Stimulated activated CD8-positive, alpha-beta memory T cell treated with anti-CD3 and anti-CD28 coated beads, Interleukin-4, amount 100 ng/mL, for 24 hours (primary cell): ENCODE results near the gene PHLDA1.

Experiments used
- DNase-seq: peaks from one replicate; pipeline ENCODE4 v3.0.0-alpha.2; 2020; ENCODE audit warnings: low read depth

PHLDA1 gene

DNA sequence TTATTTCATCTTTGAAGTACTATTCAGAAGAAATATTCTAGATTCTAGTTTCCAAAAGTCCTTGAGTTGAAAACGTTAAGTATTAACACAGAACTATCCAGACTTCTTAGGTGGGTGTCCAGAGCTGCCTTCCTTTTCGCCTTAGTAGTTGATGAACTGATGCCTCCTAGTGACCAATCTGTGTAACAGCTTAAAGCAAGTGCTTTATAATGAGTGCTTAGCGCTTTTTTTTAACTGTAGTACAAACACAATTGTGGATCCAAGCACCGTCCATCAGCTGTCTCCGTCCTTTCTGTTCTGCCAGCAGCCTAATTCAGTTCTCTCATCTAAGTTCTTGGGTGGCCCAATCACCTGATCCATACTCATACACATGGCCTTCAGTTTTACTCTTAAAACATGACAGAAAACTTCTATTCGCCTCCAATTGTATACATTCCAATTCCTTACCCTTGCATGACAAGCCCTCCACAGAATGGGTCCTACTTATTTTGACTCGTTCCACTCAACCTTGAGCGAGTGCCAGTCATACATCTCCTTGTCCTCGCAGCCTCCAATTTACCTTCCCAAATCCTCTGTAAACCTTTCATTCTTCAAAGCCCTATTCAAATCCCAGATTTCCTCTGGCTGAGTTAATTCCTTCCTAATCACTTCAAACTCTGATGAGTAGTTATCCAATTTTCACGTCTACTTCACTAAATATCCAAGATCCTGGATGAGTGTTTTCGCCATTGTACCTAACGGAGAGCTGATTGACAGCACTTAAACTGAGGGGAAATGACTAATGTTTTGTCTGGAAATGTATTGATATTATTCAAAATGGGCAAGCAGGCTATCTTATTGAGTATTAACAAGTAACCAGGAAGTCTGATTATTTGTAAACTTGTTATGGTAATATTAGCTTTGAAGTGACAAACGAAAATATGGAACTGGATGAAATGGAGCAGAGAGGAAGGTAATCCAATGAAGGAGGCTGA is 5.8 kb upstream of the PHLDA1 start:
- no peak for DNase-seq

DNA sequence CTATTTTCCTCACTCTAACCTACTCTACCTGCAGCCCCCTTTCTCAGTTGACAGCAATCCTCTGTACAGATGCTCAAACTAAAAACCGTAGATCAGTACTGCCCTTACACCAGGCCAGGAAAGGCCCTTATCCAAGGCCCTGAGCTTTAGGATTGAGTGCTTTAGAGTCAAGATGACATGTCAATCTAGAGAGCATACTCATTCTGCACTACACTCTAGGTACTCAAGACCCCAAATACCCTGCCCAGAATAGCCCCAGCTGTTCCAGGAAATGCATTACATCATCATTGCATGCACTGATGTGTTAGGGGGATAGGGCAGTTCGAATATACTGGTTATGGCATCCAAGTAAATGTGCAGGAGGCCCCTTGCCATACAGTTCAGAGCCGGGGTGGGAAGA is 3.5 kb upstream of the PHLDA1 start:
- no peak for DNase-seq

DNA sequence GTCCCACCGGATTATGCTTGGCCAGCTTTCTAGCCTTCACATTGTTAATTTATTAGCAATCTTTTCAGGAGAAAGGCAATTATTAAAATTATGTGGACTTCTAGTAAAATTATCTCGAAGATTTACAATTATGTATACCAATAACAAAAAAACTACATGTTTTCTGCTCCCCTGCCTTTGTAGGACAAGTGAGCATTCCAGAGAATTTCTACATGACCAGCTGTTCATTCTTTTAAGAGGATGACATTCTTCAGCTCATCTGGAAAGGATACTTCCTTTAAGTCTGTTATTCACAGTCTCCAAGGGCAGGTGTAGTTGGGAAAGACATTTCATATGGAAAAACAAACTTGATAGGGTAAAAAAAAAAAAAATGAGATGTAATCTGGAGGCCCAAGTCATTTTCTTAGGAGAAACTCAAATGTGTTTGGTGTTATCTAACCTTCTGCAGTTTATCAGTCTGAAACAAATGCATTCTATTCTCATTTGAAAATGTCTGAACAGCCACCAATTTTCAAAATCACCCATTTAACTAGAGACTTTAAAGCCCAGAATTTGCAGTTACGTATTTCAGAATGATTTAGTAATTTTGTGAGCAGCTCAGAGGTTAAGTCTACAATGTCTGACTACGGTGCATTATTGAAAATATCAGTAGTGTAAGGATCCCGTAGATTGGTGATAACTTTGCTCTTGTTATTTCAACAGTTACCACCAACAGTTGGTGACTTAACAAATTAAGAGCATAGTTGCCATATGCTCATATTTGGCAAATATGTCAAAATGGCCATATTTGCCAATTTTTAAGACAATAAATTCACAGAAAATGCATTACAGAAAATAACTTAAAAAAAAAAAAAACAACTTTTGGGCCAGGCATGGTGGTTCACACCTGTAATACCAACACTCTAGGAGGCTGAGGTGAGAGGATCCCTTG is 1.8 kb upstream of the PHLDA1 start:
- no peak for DNase-seq

DNA sequence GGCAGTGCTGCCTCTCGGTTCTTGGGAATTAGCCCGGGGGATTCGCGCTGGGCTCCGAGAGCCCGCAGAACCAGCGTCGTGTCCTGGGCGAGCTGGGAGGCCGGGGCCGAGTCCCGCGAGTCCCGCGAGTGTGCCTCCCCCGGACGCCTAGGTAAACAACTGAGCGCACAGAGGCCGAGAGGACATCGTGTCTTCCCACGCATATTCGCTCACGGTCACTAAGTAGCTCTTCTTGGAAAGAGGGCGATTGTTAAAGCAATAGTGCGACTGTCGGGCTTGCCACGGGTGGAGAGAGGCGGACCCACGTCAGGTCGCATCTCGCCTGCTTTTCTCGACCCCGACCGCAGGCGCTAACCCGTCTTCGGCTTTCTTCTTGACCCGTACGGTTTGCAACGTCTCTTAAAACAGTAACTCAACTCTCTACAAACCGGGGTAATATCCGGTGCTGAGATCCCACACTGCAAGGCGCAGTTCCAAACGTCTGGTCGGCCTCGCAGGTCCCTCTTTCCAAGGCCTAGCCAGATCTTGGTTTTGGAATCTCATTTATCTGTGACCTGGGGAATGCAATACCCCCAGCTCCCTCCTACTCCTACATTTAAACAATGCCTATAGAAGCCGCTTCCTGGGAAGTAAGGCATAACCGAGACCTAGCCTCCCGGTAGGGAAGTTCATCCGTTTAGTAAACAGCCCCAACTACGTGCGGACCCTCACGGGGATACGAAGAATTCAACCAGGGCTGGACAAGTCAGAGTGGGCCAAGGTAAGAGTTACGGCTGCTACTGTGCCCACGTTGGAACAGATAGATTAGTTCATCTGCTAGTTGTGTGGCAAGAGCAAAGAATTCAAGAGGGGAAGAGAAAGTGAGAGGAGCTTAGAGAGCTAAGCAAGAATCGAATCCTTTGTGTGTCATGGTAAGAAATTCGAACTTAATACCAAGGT is 736 bp upstream of the PHLDA1 start:
- DNase-seq: peak; percentile 28

DNA sequence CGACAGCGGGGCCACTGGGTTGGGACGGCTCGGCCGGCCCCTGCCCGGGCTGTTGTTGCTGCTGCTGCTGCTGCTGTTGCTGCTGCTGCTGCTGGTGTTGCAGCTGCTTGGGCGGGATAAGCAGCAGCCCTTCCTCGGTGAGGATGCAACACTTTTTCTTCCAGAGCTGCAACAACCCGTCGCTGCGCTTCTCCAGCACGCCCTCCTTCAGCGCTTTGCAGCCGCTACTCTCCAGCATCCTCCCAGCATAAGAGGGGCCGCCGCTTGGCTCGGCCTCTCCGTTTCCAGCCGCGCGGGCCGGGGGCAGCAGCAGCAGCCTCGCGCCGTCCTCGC is 529 bp downstream of the PHLDA1 start:
- no peak for DNase-seq

DNA sequence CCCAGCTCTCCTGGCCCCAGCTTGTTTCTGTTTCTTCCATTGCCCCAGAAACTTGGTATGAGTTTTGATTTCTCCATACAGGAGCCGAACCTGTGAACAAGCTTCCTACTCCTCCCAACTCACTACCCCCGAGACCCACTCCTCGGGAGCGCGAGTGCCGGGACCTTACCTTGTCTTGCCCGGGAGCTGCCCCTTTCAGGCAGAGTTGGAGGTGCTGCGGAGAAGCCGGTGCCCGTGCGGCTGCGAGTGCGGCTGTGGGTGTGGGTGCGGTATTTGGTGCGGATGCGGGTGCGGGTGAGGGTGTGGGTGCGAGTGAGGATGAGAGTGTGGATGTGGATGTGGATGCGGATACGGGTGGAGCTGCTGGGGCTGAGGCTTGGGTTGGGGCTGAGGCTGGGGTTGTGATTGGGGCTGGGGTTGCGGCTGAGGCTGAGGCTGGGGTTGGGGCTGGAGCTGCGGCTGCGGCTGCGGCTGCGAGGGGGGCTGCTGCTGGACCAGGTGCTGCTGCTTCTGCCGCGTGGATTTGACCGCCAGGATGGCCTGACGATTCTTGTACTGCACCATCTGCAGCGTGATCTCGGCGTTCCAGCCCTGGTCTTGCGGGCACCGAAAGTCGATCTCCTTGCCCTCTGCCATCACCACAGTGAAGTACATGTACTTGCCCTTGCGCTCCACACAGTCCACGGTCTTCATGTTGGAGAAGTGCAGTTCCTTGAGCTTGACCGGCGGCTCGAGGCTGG is 1.1 kb downstream of the PHLDA1 start:
- DNase-seq: peak; percentile 44

DNA sequence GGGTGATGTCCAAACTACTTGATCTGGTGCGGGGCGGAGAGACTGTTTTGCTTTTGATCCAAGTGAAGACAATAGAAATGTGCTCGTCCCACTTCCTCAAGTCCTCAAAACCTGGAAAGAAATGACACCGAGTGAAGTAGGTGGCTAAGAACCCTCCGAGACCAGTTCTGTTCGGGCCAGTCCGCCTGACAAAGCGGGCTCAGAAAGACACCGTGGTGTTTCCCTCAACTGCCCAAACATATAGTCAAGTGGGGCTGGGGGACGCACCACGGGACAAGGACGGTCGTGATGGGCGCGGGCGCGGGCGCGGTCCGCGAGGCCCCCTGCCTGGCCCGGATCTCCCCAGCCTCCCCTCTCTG is 1.6 kb downstream of the PHLDA1 start:
- no peak for DNase-seq

DNA sequence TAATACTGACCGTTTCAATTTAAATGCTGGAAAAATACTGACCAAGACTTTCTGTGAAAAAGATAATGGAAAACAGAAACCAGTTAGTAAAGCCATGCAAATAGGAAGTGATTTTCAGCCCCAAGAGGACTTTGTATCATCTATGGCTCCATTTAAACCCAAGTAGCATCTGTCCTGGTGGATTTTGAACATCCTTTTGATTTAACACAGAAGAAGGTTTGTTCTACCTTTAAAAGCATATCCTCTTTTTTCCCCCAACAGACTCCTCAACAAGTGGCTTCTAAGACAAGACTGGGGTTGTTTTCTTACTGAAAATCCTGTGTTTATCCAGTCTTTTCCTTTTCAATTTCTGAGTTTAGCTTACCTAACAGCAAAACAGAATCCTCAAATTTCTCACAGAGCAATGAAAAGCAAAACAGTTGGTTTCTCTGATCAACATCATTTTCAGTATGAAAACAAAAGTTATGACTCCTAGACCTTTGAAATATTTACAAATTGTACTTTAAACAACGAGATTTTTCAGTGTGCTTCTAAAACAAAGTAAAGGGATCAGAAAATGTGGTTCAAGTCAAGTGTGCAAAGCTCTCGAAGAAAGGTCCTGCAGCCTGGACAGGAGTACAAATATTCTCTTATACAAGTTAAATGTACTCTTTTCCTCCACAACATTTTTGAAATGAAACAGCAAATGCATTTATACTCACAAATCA is 2.9 kb downstream of the PHLDA1 start:
- DNase-seq: no peak

DNA sequence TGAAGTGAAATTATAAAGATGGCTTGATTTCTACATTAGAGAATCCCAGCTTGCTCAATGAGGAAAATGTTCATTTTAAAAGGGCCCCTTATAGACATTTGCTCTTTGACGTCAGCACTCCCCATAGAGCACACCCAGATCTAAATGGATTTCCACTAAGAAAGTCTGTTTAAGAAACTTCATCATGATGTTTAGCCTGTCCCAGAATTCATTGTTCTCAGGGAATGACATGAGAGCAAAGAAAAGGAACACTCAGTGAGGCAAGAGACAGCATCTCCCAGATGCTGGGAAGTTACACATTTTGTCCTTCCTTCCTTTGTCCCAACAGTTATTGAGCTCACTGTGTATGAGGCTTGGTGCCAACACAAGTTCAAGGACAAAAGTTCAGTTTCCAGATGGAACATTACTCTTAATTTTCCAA is 4.9 kb downstream of the PHLDA1 start:
- DNase-seq: no peak

DNA sequence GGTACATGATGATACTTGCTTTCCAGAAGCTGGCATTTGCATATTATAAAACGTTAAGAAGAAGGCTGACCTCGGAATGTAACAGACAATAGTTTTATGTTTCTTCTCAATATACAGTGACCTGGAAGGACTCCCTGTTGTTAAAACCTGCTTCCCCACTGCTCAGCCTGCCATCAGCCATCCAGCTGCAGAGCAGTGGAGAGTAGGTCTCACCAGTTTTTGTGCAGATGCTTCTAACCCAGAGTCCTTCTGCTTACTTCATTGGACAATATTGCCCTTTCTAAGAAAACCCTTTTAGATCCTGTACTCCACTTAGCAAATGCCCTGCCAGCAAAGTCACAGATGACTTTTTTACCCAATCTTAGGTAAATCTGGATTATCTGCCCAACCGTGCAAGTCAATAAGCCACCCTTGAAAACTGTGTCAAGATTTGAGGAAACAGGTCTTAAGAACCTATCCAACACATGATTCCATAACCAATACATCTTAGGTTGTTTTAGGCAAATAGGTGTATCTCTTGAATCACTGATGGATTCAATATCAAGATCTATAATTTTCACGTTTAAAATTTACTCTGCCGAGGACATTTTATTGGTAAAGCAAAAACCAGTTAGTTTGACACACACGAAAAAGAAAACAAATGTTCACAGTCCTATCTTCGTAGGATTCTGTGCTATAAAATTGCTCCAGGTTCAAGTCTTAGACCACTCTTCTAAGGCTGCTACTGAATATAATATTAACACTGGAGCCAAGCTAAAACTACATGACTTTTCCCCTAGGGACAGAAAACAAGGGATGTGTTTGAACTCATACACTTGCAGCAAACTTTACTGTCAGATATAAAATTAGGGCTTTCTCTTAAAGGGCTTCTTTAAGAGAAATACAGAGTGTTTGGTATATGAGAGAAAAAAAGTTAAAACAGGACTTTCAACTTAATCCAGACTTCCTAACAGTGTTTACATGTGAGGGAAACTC is 5.7 kb downstream of the PHLDA1 start:
- DNase-seq: no peak

DNA sequence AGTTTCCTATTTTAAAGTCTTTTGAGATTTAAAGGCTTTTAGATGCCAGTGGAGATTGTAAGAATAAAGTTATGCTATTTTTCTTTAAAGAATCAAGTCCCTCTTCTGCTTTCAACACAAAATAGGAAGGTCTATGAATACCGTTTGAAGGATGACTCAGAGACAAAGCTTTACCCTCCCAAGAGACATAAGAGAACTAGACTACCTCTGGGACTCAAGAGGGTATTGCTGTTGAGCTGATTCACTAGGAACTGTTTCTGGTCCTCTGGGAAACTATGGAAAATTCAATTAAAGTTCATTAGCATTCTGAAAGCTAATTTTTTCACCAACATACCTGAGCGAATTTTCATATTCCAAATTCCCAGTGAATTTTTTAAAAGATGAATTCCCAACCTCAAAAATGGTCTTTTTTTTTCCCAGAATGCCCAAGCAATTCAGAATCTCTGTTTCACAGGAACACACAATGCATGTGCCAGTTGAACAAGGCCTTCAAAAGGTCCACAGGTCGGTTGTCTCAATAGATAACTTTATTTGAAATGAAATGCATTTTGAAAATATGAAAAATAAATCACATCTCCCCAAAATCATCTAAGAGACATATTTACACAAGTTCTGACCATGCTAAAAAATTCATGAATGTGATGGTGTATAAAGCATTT is 6.5 kb downstream of the PHLDA1 start:
- DNase-seq: no peak

DNA sequence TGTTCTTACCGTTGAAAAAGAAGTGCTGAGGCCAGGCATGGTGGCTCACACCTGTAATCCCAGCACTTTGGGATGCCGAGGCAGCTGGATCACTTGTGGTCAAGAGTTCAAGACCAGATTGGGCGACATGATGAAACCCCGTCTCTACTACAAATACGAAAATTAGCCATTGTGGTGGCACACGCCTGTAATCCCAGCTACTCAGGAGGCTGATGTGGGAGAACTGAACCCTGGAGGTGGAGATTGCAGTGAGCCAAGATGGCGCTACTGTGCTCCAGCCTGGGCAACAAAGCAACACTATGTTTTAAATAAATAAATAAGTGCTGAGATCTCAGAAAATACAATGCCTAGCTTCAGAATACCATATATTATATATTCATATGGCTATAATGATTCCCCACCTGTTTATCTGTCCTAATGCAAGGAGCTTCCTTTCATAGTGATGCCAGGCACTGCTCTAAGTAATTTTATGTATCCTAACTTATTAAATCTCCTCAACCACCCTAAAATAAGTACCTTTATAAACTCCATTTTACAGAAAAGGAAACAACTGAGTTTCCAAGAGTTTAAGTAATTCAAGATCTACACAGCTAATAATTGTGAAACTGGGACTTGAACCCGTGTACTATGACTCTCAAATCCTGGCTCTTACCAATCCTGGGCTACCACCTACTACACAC is 7.3 kb downstream of the PHLDA1 start:
- no peak for DNase-seq

DNA sequence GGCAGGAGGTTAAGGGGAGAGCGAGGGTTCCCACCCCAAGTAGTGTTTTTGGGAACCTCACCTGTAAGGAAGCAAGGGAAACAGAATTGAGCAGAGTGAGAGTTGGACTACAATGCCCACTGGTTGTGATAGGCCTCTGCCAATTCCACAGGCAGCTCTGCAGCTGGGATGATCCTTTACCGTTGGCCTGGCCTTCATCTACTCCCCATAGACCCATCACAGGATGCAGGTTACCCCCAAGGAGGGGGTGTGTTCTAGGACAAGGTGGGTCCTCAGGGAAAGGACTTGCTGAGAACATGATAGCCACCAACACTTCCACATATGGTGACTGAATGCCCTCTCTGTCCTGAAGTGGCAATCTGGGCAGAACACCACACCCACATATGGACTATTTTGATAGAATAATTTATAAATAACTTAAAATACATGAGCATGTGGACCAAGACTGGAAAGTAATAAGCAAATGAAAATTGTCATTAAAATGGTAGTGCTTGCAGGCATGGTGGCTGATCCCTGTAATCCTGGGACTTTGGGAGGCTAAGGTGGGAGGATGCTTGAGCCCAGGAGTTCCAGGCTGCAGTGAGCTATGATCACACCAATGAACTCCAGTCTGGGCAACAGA is 8.4 kb downstream of the PHLDA1 start:
- no peak for DNase-seq

DNA sequence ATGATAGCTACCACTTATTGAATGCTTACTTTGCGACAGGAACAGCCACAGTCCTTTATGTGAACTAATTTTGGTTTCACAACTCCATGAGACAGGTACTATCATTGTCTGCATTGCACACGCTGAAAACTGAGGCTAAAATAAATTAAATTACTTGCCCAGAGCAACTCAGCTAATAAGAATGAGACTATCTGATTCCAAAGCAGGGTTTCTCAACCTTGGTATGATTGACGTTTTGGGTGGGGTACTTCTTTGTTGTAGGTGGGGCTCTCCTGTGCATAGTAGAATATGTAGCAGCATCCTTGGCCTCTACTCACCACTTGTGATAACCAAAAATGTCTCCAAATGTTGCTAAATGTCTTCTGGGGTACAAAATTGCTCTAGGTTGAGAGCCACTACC is 9.1 kb downstream of the PHLDA1 start:
- DNase-seq: no peak

DNA sequence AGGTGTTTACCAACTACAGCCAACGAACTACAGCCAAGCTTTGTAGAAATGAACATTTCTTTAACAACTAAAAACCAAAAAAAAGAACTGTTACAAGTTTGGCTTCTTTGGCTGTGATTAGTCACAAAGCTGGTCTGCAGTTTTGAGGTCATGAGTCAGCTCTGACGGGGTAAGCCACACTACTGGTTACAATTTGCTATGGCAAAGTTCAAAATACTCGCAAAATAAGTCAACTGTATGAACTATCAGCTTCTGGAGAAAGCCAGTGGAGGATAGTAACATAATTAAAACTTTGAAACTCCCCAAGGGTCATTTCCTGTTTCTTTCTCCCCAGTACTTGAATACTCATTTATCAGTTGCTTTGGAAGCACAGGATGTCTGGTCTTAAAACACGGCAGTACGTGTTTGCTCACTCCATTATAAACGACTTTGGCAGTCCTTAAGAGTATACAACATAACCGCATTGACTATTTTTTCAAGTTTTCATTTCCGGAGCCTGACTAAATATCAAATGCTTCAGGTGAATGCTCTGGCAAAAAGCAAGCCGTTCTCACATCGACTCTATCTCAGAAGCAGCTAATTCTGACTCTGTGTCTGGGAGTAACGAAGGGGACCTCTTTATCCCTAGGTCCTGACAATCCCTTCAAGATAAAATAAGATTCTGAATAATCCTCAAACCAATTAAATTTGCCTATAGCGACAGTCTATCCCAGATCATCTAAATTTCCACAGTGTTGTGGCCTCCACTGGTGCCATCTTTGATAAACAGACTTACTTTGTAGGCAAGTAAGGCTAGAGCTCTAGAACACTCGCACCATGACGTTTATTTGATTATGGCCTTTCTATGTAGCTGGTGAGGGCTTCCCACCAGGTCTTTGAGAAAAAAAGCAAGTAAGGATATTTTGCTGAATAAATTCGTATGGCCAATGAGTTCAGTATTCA is 10.6 kb downstream of the PHLDA1 start:
- peak; percentile 44 for DNase-seq

DNA sequence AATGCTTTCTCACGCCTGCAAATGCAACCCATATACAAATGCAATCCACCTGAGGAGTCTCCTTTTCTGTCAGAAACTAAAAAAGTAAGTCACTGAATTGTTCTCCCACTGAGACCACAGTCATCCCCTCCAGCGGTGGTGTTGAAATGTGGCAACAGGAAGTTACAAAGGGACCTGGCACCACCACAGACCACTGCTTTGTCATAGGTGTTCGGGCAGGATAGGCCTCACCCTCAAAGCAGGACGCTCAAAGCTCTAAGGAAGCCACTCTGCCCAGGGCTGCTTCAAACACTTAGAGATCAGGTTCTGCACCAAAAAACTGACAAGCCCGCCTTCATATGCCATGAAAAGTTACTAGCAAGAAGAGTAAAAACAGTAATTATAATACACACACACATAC is 11.3 kb downstream of the PHLDA1 start:
- peak; percentile 66 for DNase-seq

DNA sequence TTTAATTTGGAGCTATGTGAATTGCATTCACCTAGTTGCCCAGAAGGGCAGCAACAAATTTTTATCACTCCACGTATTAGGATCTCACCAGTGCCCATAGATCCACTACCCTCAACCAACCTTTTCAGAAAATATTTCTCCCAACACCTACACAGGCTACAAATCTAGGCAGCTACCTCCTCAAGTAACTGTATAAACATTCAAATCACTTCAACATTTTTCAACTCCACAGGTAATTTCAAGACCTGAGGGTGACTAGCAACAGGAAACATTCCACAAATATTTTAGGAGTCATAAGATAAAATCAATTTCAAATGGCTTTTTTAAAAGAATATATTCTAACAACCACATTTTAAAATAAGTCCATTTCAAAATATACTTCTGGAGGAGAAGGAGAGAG is 12.9 kb downstream of the PHLDA1 start:
- DNase-seq: no peak
